Astrocyte (in vitro differentiated cells and primary cell): ENCODE measurements around the gene SPTB. TPM values are rescaled to one million over a fixed set of nuclear protein-coding genes. Genes with fewer than 3 reads are reported as not detected.

Source experiments
- DNase-seq: peaks from one replicate; pipeline ENCODE4 v3.0.0-alpha.2; 2010; ENCODE audit warnings: low read depth
- FAIRE-seq: peaks from 2 replicates; lab custom pipeline; 2011; peaks lifted over from hg19 to GRCh38; lab: Jason Lieb, UNC
- H2AFZ ChIP-seq: 2 replicates; pipeline ENCODE4 v1.6.0; 2012; ENCODE audit warnings: low read depth, low read length, inconsistent platforms
- H3K27ac ChIP-seq: 2 replicates; pipeline ENCODE4 v1.5.1; 2011; ENCODE audit warnings: low read depth, low read length, inconsistent platforms
- H3K27me3 ChIP-seq: 2 replicates; pipeline ENCODE4 v1.6.0; 2011; ENCODE audit warnings: low read length, inconsistent platforms; ENCODE audit not compliant: insufficient read depth
- H3K36me3 ChIP-seq: 2 replicates; pipeline ENCODE4 v1.5.1; 2011; ENCODE audit warnings: low read length, inconsistent platforms; ENCODE audit not compliant: insufficient read depth
- H3K4me1 ChIP-seq: 2 replicates; pipeline ENCODE4 v1.5.1; 2011; ENCODE audit warnings: low read length, inconsistent platforms; ENCODE audit not compliant: insufficient read depth
- H3K4me2 ChIP-seq: 2 replicates; pipeline ENCODE4 v1.6.0; 2012; ENCODE audit warnings: low read length, inconsistent platforms
- H3K4me3 ChIP-seq: 2 replicates; pipeline ENCODE4 v1.5.1; 2011; ENCODE audit warnings: low read depth, mild to moderate bottlenecking, low read length, inconsistent platforms; ENCODE audit not compliant: insufficient read depth
- H3K79me2 ChIP-seq: 2 replicates; pipeline ENCODE4 v1.6.0; 2012; ENCODE audit warnings: mild to moderate bottlenecking, low read length, inconsistent platforms; ENCODE audit not compliant: insufficient read depth
- H3K9ac ChIP-seq: 2 replicates; pipeline ENCODE4 v1.6.0; 2012; ENCODE audit warnings: mild to moderate bottlenecking, low read length, inconsistent platforms
- H3K9me3 ChIP-seq: 2 replicates; pipeline ENCODE4 v1.5.1; 2012; ENCODE audit warnings: low read depth, mild to moderate bottlenecking, low read length, inconsistent platforms; ENCODE audit not compliant: insufficient read depth
- H4K20me1 ChIP-seq: 2 replicates; pipeline ENCODE4 v1.6.0; 2012; ENCODE audit warnings: low read length, inconsistent platforms; ENCODE audit not compliant: insufficient read depth
- H3K27ac Mint-ChIP-seq: one replicate; pipeline ENCODE4 v1.8.0; 2021; ENCODE audit warnings: mild to moderate bottlenecking, mixed read lengths; ENCODE audit not compliant: unreplicated experiment
- H3K27me3 Mint-ChIP-seq: one replicate; pipeline ENCODE4 v1.8.0; 2021; ENCODE audit warnings: low read depth, mixed read lengths; ENCODE audit not compliant: unreplicated experiment
- H3K36me3 Mint-ChIP-seq: one replicate; pipeline ENCODE4 v1.8.0; 2021; ENCODE audit warnings: low read depth, mixed read lengths; ENCODE audit not compliant: unreplicated experiment
- H3K4me1 Mint-ChIP-seq: one replicate; pipeline ENCODE4 v1.8.0; 2021; ENCODE audit warnings: low read depth, mixed read lengths; ENCODE audit not compliant: unreplicated experiment
- H3K4me3 Mint-ChIP-seq: one replicate; pipeline ENCODE4 v1.8.0; 2021; ENCODE audit warnings: mild to moderate bottlenecking, moderate library complexity, mixed read lengths; ENCODE audit not compliant: unreplicated experiment
- H3K9me3 Mint-ChIP-seq: one replicate; pipeline ENCODE4 v1.8.0; 2021; ENCODE audit warnings: mild to moderate bottlenecking, mixed read lengths; ENCODE audit not compliant: unreplicated experiment
- EZH2 ChIP-seq: IDR thresholded peaks from 2 replicates; pipeline ENCODE4 v1.6.1; 2012; ENCODE audit warnings: mild to moderate bottlenecking, low read length, inconsistent platforms; ENCODE audit not compliant: insufficient read depth
- total RNA-seq: library from RNA; stranded (reverse); gene quantifications from 2 replicates; pipeline ENCODE4 v1.2.1, GENCODE V29; 2021
- TF ChIP-seq, protein P1 (sequence below): IDR thresholded peaks from 2 replicates; pipeline ENCODE4 v1.5.1; 2011; ENCODE audit warnings: low read depth, mild to moderate bottlenecking, inconsistent platforms, low read length, moderate library complexity; ENCODE audit not compliant: insufficient read depth

Gene SPTB
- total RNA-seq, 1 donor from 2014 or later: 0.32 TPM

- no peak for FAIRE-seq
- Histone ChIP-seq H3K27me3 (no peaks in the 10 kb centered on the region), H3K4me3 (no peak overlapping the region), H3K79me2 (peaks cover 52% of the 10 kb centered on the region), H3K4me1 (peaks cover under 1% of the 10 kb centered on the region), H4K20me1 (peaks cover 17% of the 10 kb centered on the region), H2AFZ (no peak overlapping the region), H3K36me3 (peaks cover 8% of the 10 kb centered on the region), H3K27ac (no peak overlapping the region), H3K4me2 (no peak overlapping the region), H3K9me3 (no peaks in the 10 kb centered on the region), H3K9ac (no peak overlapping the region)
- TF ChIP-seq, protein P1, sequence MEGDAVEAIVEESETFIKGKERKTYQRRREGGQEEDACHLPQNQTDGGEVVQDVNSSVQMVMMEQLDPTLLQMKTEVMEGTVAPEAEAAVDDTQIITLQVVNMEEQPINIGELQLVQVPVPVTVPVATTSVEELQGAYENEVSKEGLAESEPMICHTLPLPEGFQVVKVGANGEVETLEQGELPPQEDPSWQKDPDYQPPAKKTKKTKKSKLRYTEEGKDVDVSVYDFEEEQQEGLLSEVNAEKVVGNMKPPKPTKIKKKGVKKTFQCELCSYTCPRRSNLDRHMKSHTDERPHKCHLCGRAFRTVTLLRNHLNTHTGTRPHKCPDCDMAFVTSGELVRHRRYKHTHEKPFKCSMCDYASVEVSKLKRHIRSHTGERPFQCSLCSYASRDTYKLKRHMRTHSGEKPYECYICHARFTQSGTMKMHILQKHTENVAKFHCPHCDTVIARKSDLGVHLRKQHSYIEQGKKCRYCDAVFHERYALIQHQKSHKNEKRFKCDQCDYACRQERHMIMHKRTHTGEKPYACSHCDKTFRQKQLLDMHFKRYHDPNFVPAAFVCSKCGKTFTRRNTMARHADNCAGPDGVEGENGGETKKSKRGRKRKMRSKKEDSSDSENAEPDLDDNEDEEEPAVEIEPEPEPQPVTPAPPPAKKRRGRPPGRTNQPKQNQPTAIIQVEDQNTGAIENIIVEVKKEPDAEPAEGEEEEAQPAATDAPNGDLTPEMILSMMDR: no peak
- TF ChIP-seq EZH2: no peak
- Mint-ChIP-seq H3K4me1 (peaks cover 20% of the 10 kb centered on the region), H3K27ac (no peak overlapping the region), H3K4me3 (no peak overlapping the region), H3K36me3 (peaks cover 2% of the 10 kb centered on the region), H3K9me3 (no peaks in the 10 kb centered on the region), H3K27me3 (no peaks in the 10 kb centered on the region)
- no peak for DNase-seq
Observed at GRCh38 chr14:64920465-64920864, 40.8 kb upstream of the SPTB start.

- FAIRE-seq (no peak), DNase-seq (no peak)
- no peak overlapping the region for H3K27ac Mint-ChIP-seq
- TF ChIP-seq, protein P1: no peak
- no peak for TF ChIP-seq EZH2
- peaks cover 60% of the 10 kb centered on the region for H3K79me2 ChIP-seq
- peaks cover 22% of the 10 kb centered on the region for H4K20me1 ChIP-seq
- H2AFZ ChIP-seq: no peak overlapping the region
- peaks cover 24% of the 10 kb centered on the region for H3K4me1 Mint-ChIP-seq
- H3K4me3 ChIP-seq: no peak overlapping the region
- peaks cover 8% of the 10 kb centered on the region for H3K4me1 ChIP-seq
- H3K4me3 Mint-ChIP-seq: no peak overlapping the region
- H3K36me3 ChIP-seq: peaks cover 3% of the 10 kb centered on the region
- no peaks in the 10 kb centered on the region for H3K9me3 ChIP-seq
- H3K36me3 Mint-ChIP-seq: peaks cover 2% of the 10 kb centered on the region
- no peaks in the 10 kb centered on the region for H3K9me3 Mint-ChIP-seq
- H3K27me3 Mint-ChIP-seq: no peaks in the 10 kb centered on the region
- H3K27me3 ChIP-seq: no peaks in the 10 kb centered on the region
- H3K4me2 ChIP-seq: no peak overlapping the region
- no peak overlapping the region for H3K27ac ChIP-seq
- no peak overlapping the region for H3K9ac ChIP-seq
Observed at GRCh38 chr14:64919618-64920017, 39.9 kb upstream of the SPTB start.

DNA sequence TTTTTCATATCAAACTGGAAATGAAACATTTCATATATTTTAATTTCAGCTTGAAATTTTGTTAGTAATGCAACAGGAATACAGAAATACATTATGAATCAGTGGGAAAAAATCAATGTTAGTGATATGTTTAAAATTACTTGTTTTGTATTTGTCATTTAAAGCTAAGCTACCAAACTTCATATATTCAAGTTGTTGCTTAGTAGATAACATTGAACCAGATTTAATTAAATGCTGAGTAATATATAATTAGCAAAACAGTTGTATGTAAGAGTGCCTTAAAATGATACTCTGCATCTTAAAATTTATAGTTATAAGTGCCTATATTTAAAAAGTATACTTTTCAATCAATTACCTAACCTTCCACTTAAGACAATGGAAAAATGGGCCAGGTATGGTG lies 39.5 kb upstream of the SPTB start:
- H3K36me3 ChIP-seq: no peaks in the 10 kb centered on the region
- H2AFZ ChIP-seq: no peak overlapping the region
- Mint-ChIP-seq H3K36me3 (peaks cover 2% of the 10 kb centered on the region), H3K27ac (no peak overlapping the region), H3K9me3 (no peaks in the 10 kb centered on the region), H3K4me1 (peaks cover 24% of the 10 kb centered on the region), H3K27me3 (no peaks in the 10 kb centered on the region), H3K4me3 (no peak overlapping the region)
- FAIRE-seq (no peak), DNase-seq (no peak)
- TF ChIP-seq EZH2: no peak
- peaks cover 8% of the 10 kb centered on the region for H3K4me1 ChIP-seq
- H3K4me2 ChIP-seq: no peak overlapping the region
- H3K9me3 ChIP-seq: no peaks in the 10 kb centered on the region
- no peak overlapping the region for H3K27ac ChIP-seq
- no peak overlapping the region for H3K9ac ChIP-seq
- no peak overlapping the region for H3K4me3 ChIP-seq
- peaks cover 64% of the 10 kb centered on the region for H3K79me2 ChIP-seq
- H4K20me1 ChIP-seq: peaks cover 22% of the 10 kb centered on the region
- H3K27me3 ChIP-seq: no peaks in the 10 kb centered on the region
